AG04449 (cell line): Measurements from ENCODE around the gene MLNR.

Experiments used
- CTCF ChIA-PET: fragments of 350-600 bp; formaldehyde crosslinking; extraction: SDS; loops from one replicate; lab custom pipeline; 2021; ENCODE audit warnings: antibody characterized with exemption; lab: Yijun Ruan, JAX
- POLR2A ChIA-PET: fragments of 400-600, 350-600 bp; formaldehyde crosslinking; extraction: SDS; loops from one replicate; lab custom pipeline; 2020; ENCODE audit warnings: antibody characterized with exemption, inconsistent platforms; lab: Yijun Ruan, JAX
- DNase-seq: peaks from one replicate; pipeline ENCODE4 v3.0.0-alpha.2; 2010; ENCODE audit warnings: low read depth, low spot score
- H3K4me3 ChIP-seq: 2 replicates; pipeline ENCODE4 v1.5.1; 2011; ENCODE audit warnings: low read depth, mild to moderate bottlenecking, control low read depth, low read length
- CTCF ChIP-seq: IDR thresholded peaks from one replicate; pipeline ENCODE4 v1.5.1; 2011; ENCODE audit warnings: mild to moderate bottlenecking, moderate library complexity, low read length, control low read depth, inconsistent platforms; ENCODE audit not compliant: insufficient read depth; ENCODE audit errors: missing control alignments

The MLNR gene, protein sequence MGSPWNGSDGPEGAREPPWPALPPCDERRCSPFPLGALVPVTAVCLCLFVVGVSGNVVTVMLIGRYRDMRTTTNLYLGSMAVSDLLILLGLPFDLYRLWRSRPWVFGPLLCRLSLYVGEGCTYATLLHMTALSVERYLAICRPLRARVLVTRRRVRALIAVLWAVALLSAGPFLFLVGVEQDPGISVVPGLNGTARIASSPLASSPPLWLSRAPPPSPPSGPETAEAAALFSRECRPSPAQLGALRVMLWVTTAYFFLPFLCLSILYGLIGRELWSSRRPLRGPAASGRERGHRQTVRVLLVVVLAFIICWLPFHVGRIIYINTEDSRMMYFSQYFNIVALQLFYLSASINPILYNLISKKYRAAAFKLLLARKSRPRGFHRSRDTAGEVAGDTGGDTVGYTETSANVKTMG

GRCh38 chr13:49220036-49220855, at the start of gene MLNR:
Gene MLNR, plus strand, starts transcription at chr13:49220338. Its CDS starts 0 bp downstream, at chr13:49220338.
- TF ChIP-seq CTCF = no peak
- H3K4me3 ChIP-seq = peak within 1 kb of the TSS; percentile 36
- POLR2A ChIA-PET = no interaction called here
- DNase-seq = no peak
- CTCF ChIA-PET = interaction anchor here (1.0 to 1.7 kb wide), 4 partner anchors 12 to 61 kb away, joined by 3 to 6 read pairs (median 4); no protein-coding TSS in a partner anchor

GRCh38 chr13:49171359-49171758, 48.8 kb upstream of the MLNR start:
- DNase-seq = no peak
- TF ChIP-seq CTCF = no peak
- POLR2A ChIA-PET = no interaction called here
- CTCF ChIA-PET = no interaction called here
- H3K4me3 ChIP-seq = no peak overlapping the region

DNA sequence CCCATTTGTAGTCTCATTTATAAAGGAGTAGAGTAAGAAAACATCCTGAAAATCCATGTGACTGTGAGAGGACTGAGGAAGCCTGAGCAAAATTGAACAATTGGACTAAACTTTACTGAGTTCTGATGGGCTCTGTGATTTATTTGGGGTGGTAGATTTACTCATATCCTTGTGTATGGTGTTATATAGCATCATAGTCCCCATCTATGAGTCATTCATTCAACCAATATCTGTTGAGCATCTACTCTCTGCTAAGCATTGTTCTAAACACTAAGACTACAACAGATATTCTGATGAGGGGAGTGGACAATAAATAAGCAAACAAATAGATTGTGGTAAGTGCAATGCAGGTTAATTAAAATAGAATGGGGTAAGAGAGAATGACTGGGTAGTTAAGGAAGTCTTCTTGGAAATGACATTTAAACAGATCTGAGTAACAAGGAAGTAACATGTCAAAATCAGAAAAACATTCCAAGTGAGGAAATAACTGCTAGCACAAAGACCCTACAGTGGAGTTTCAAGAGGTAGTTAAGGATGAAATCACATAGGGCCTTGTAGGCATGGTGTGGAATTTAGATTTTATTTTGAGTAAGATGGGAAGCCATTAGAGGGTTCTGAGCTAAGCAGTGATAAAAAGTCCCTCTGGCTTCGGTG, 36.3 kb upstream of the MLNR start:
- H3K4me3 ChIP-seq = no peak overlapping the region
- DNase-seq = no peak
- ChIA-PET POLR2A (no interaction called here), CTCF (no interaction called here)
- no peak for TF ChIP-seq CTCF

- DNase-seq = no peak
- ChIA-PET CTCF (no interaction called here), POLR2A (no interaction called here)
- TF ChIP-seq CTCF = no peak
- no peak overlapping the region for H3K4me3 ChIP-seq
These were observed 35.5 kb upstream of the MLNR start for GRCh38 chr13:49184621-49185020.

GRCh38 chr13:49185264-49185663, 34.9 kb upstream of the MLNR start:
- POLR2A ChIA-PET = no interaction called here
- no peak for DNase-seq
- CTCF ChIA-PET = no interaction called here
- TF ChIP-seq CTCF = no peak
- no peak overlapping the region for H3K4me3 ChIP-seq
